ENCODE results near the gene SUMF1. TPM values are rescaled to one million over a fixed set of nuclear protein-coding genes. Genes with fewer than 3 reads are reported as not detected.

The SUMF1 gene
- total and polyA plus RNA-seq, 2 of the 4 experiments (the other 2 are of a cell fraction) = 26.3 to 38.4 TPM

DNA sequence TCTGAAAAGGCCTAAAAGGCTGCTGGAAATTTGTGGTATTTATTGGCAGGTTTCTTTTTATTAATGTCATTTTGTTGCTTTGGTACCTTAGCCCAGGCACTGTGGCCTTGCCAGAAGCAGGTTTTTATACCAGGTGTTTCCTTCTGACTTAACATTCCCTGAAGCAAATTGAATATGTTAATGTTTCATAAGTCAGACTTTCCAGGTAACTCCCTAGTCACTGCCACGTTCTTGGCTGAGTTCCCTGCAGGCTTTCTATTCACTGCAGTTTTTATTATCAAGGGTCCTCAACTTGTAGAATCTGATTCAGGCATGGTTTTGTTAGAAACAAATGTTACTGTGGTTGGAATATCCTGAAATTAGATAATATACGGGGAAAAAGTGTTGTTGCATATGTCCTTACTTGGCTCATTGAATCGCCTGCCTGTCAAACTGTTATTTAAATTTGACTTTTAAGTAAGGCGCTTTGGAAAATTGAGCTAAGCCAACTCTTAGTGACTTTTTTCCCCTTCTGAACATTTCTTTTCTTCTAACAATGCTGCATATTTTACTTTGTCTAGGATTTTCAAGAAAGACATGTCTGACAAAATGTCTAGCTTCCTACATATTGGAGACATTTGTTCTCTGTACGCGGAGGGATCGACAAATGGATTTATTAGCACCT lies 49.0 kb upstream of the SUMF1 start:
- H2BK15ac ChIP-seq (ENCODE audit: low read depth, low read length) = no peak overlapping the region
- no peak overlapping the region for H3K56ac ChIP-seq (ENCODE audit: extremely low read depth, insufficient read depth, low read length)
- H2BK20ac ChIP-seq (ENCODE audit: low read depth, low read length) = no peak overlapping the region
- H3K79me1 ChIP-seq (ENCODE audit: low read depth in 1 of 2, low read length in 2 of 2) = no peaks in the 10 kb centered on the region
- WGBS, 2 experiments (ENCODE audit: extremely low coverage in 2 of 2, insufficient read length in 1 of 2) = 60% methylated on average over 1 of the region's 7 CpGs; no CpG with 5 or more reads in 1 of the 2 experiments
- no peak overlapping the region for H4K8ac ChIP-seq (ENCODE audit: low read depth in 2 of 2, low read length in 2 of 2)
- H3K14ac ChIP-seq (replicated peaks; ENCODE audit: low read depth, low read length) = no peak overlapping the region
- no peak overlapping the region for H3K9ac ChIP-seq (ENCODE audit: low read depth, low read length)
- intact Hi-C loops (cut with micrococcal nuclease) (no loop called here), in situ Hi-C loops (cut with MboI; ENCODE audit: low sequenced_read_pairs) (no loop called here), dilution Hi-C loops (cut with HindIII; ENCODE audit: low sequenced_read_pairs, unreplicated experiment) (no loop called here)
- H4K5ac ChIP-seq (ENCODE audit: low read depth, low read length) = no peak overlapping the region
- no peak overlapping the region for H3K4me3 ChIP-seq (ENCODE audit: insufficient read depth, low read depth, low read length)
- no peaks in the 10 kb centered on the region for H4K20me1 ChIP-seq (ENCODE audit: insufficient read depth, low read length)
- H2BK5ac ChIP-seq (ENCODE audit: low read depth, low read length, poor library complexity, severe bottlenecking) = no peak overlapping the region
- H3K27ac ChIP-seq (ENCODE audit: insufficient read depth, low read length) = no peak overlapping the region
- TF ChIP-seq CTCF (conservative IDR thresholded peaks at IDR 0.05; ENCODE audit: low read depth, low read length) (no peak), FOS (IDR thresholded peaks at IDR 0.05; ENCODE audit: low read depth, low read length) (no peak)
- no peaks in the 10 kb centered on the region for H3K9me3 ChIP-seq (ENCODE audit: control insufficient read depth, insufficient read depth, low read length)
- BruUV-seq (replicated peaks) = no TSS peak
- H3K18ac ChIP-seq (ENCODE audit: low read depth, low read length) = no peak overlapping the region
- H2BK120ac ChIP-seq (ENCODE audit: low read depth, low read length) = no peak overlapping the region
- H3K23ac ChIP-seq (ENCODE audit: low read depth, low read length) = no peak overlapping the region
- ChIA-PET POLR2A (ENCODE audit: unreplicated experiment) (no interaction called here), CTCF (interaction anchor here (1.6 kb wide), 1 partner anchor 9 kb away, joined by 4 read pairs; no protein-coding TSS in a partner anchor)
- no peak overlapping the region for H3K4me2 ChIP-seq (ENCODE audit: low read depth, low read length)
- H2AK5ac ChIP-seq (ENCODE audit: low read depth, low read length) = no peak overlapping the region
- H3K27me3 ChIP-seq (ENCODE audit: control insufficient read depth, insufficient read depth, low read length) = no peaks in the 10 kb centered on the region
- H3K36me3 ChIP-seq (ENCODE audit: control insufficient read depth, insufficient read depth, low read length) = no peaks in the 10 kb centered on the region
- DNase-seq (no peak), ATAC-seq (ENCODE audit: low read depth) (no peak)
- H2AK9ac ChIP-seq (replicated peaks; ENCODE audit: low read depth, low read length, poor library complexity) = no peak overlapping the region
- H4K91ac ChIP-seq (ENCODE audit: insufficient read depth, low read depth, low read length) = no peak overlapping the region
- no peaks in the 10 kb centered on the region for H3K9me1 ChIP-seq (ENCODE audit: insufficient read depth, low read length)
- no peaks in the 10 kb centered on the region for H3K4me1 ChIP-seq (ENCODE audit: control insufficient read depth, insufficient read depth, low read length)
- H3K4ac ChIP-seq (ENCODE audit: low read depth, low read length) = no peak overlapping the region
- H2AFZ ChIP-seq (replicated peaks; ENCODE audit: low read length, poor library complexity) = no peak overlapping the region
